Panc1 (cell line): ENCODE data around the gene CRIM1. TPM values are rescaled to one million over a fixed set of nuclear protein-coding genes. Genes with fewer than 3 reads are reported as not detected.

ENCODE experiments used
- ATAC-seq: fragments of 200-7000 bp; cut with Tn5 transposase; 2 replicates; pipeline ENCODE4 v1.9.1; 2020; ENCODE audit warnings: mild to moderate bottlenecking, moderate library complexity
- BruUV-seq: library from RNA; stranded (reverse); fragments of 400-500 nt; replicated peaks from 2 replicates; lab custom pipeline; 2021; lab: Mats Ljungman, UMichigan
- CTCF ChIA-PET: fragments of 300-600 bp; sonication (Branson Sonifier 250); formaldehyde crosslinking; loops from one replicate; lab custom pipeline; 2022; ENCODE audit warnings: antibody characterized with exemption; lab: Charles Lee
- POLR2A ChIA-PET: fragments of 300-600 bp; sonication (Branson Sonifier 250); formaldehyde crosslinking; loops from one replicate; lab custom pipeline; 2022; ENCODE audit warnings: antibody characterized with exemption; lab: Charles Lee
- DNase-seq: peaks from one replicate; pipeline ENCODE4 v3.0.0-alpha.2; 2010; ENCODE audit warnings: low read depth, low spot score
- H3K27ac ChIP-seq: 2 replicates; pipeline ENCODE4 v1.5.1; 2011; ENCODE audit warnings: mild to moderate bottlenecking, low read length, inconsistent platforms
- H3K27me3 ChIP-seq: fragments of 200-500 bp; sonication (Bioruptor generic); 2 replicates; pipeline ENCODE4 v1.6.0; 2014; ENCODE audit warnings: low read length, inconsistent platforms; ENCODE audit not compliant: control insufficient read depth, insufficient read depth
- H3K36me3 ChIP-seq: fragments of 200-500 bp; sonication (Bioruptor generic); 2 replicates; pipeline ENCODE4 v1.5.1; 2014; ENCODE audit warnings: inconsistent platforms, mild to moderate bottlenecking, low read length, moderate library complexity; ENCODE audit not compliant: control insufficient read depth, insufficient read depth
- H3K4me1 ChIP-seq: 2 replicates; pipeline ENCODE4 v1.5.1; 2011; ENCODE audit warnings: inconsistent platforms, mild to moderate bottlenecking, low read length, moderate library complexity; ENCODE audit not compliant: control insufficient read depth, insufficient read depth
- H3K4me3 ChIP-seq, 2 experiments: 2 replicates each; pipeline ENCODE4 v1.5.1; 2011 to 2012; ENCODE audit warnings: low read depth in 2 of 2, low read length in 2 of 2, mild to moderate bottlenecking in 2 of 2, inconsistent platforms in 1 of 2, moderate library complexity in 1 of 2
- H3K9me3 ChIP-seq: fragments of 200-500 bp; sonication (Bioruptor generic); 2 replicates; pipeline ENCODE4 v1.5.1; 2014; ENCODE audit warnings: low read depth, mild to moderate bottlenecking, inconsistent platforms, low read length, moderate library complexity; ENCODE audit not compliant: control insufficient read depth, insufficient read depth
- CTCF ChIP-seq: fragments of 450-650 bp; IDR thresholded peaks from 2 replicates; pipeline ENCODE4 v1.5.1; 2017; ENCODE audit warnings: mild to moderate bottlenecking
- POLR2AphosphoS5 ChIP-seq: IDR thresholded peaks from 2 replicates; pipeline ENCODE4 v1.6.1; 2012; ENCODE audit warnings: mild to moderate bottlenecking, low read depth, low read length, moderate library complexity
- SIN3A ChIP-seq: IDR thresholded peaks from 2 replicates; pipeline ENCODE4 v1.6.1; 2012; ENCODE audit warnings: low read depth, mild to moderate bottlenecking, low read length, moderate library complexity, borderline replicate concordance; ENCODE audit not compliant: insufficient read depth
- TCF7L2 ChIP-seq: IDR thresholded peaks from 2 replicates; pipeline ENCODE4 v1.6.1; 2011; ENCODE audit warnings: mild to moderate bottlenecking, low read depth, low read length, inconsistent platforms
- in situ Hi-C: cut with HindIII; loops from 2 replicates; pipeline ENCODE4 v1.10.0; 2016; ENCODE audit warnings: low sequenced_read_pairs, low pct_unique_long_range_greater_than_20kb
- intact Hi-C: fragments of 100-400 bp; cut with micrococcal nuclease; formaldehyde crosslinking; loops from one replicate; pipeline ENCODE4 v1.10.0; 2022; ENCODE audit not compliant: unreplicated experiment
- total RNA-seq: library from RNA; stranded (reverse); gene quantifications from one replicate; pipeline ENCODE4 v1.2.1, GENCODE V29; 2021; ENCODE audit not compliant: unreplicated experiment
- TF ChIP-seq, protein P1 (sequence below), 2 experiments: IDR thresholded peaks; 2 replicates each; pipeline ENCODE4 v1.6.1; 2011 to 2012; ENCODE audit warnings: low read depth in 2 of 2, control low read depth in 1 of 2, low read length in 1 of 2, mild to moderate bottlenecking in 1 of 2, moderate library complexity in 1 of 2; ENCODE audit not compliant: insufficient read depth in 1 of 2

CRIM1 gene
- total RNA-seq, 1 experiment from 2014 or later: 290 TPM

GRCh38 chr2:36482576-36483214 lies 127.1 kb downstream of the CRIM1 start:
- Histone ChIP-seq H3K4me3 (no peak overlapping the region), H3K27me3 (no peaks in the 10 kb centered on the region), H3K4me1 (peaks cover 85% of the 10 kb centered on the region), H3K9me3 (no peaks in the 10 kb centered on the region), H3K36me3 (peaks cover 75% of the 10 kb centered on the region), H3K27ac (peak overlapping the region; percentile 98)
- TF ChIP-seq TCF7L2: no peak
- no peak for TF ChIP-seq POLR2AphosphoS5
- TF ChIP-seq, protein P1, sequence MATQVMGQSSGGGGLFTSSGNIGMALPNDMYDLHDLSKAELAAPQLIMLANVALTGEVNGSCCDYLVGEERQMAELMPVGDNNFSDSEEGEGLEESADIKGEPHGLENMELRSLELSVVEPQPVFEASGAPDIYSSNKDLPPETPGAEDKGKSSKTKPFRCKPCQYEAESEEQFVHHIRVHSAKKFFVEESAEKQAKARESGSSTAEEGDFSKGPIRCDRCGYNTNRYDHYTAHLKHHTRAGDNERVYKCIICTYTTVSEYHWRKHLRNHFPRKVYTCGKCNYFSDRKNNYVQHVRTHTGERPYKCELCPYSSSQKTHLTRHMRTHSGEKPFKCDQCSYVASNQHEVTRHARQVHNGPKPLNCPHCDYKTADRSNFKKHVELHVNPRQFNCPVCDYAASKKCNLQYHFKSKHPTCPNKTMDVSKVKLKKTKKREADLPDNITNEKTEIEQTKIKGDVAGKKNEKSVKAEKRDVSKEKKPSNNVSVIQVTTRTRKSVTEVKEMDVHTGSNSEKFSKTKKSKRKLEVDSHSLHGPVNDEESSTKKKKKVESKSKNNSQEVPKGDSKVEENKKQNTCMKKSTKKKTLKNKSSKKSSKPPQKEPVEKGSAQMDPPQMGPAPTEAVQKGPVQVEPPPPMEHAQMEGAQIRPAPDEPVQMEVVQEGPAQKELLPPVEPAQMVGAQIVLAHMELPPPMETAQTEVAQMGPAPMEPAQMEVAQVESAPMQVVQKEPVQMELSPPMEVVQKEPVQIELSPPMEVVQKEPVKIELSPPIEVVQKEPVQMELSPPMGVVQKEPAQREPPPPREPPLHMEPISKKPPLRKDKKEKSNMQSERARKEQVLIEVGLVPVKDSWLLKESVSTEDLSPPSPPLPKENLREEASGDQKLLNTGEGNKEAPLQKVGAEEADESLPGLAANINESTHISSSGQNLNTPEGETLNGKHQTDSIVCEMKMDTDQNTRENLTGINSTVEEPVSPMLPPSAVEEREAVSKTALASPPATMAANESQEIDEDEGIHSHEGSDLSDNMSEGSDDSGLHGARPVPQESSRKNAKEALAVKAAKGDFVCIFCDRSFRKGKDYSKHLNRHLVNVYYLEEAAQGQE (IDR thresholded peaks at IDR 0.05; ENCODE audit: insufficient read depth in 1 of 2, low read depth in 2 of 2, low read length in 1 of 2): no peak
- TF ChIP-seq CTCF: no peak
- TF ChIP-seq SIN3A: no peak
- BruUV-seq: no TSS peak
- in situ Hi-C loops (no loop called here), intact Hi-C loops (no loop called here)
- no peak for DNase-seq
- no peak for ATAC-seq
- ChIA-PET CTCF (no interaction called here), POLR2A (interaction anchor here (0.5 to 0.6 kb wide), 2 partner anchors 10 to 475 kb away, joined by 3 to 6 read pairs; no protein-coding TSS in a partner anchor)

DNA sequence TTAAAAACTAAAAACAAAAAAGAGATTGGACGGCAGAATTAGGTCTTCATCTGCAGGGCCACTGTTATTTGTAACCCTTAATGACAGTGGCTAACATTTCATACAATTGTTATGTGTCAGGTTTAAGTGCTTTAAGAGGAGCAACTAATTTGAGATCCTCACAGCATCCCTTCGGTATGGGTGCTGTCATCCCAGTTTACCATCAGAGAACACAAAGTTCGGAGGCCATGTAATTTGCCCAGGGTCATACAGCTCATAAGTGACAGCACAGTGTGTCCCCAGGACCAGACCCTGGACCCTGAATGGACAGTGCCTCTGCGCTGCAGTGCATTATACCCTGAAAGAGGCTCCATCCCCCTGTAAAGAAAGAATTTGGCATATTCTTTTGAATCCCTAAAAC lies 127.7 kb downstream of the CRIM1 start:
- peak overlapping the region; percentile 98 for H3K27ac ChIP-seq
- peaks cover 71% of the 10 kb centered on the region for H3K36me3 ChIP-seq
- DNase-seq (no peak), ATAC-seq (no peak)
- in situ Hi-C loops (no loop called here), intact Hi-C loops (no loop called here)
- H3K27me3 ChIP-seq: no peaks in the 10 kb centered on the region
- POLR2A ChIA-PET: interaction anchor here (0.6 kb wide), 1 partner anchor 10 kb away, joined by 3 read pairs; no protein-coding TSS in a partner anchor
- H3K4me3 ChIP-seq: no peak overlapping the region
- no peak for TF ChIP-seq SIN3A
- no peak for TF ChIP-seq TCF7L2
- no peak for TF ChIP-seq POLR2AphosphoS5
- no peak for TF ChIP-seq CTCF
- TF ChIP-seq, protein P1 (IDR thresholded peaks at IDR 0.05; ENCODE audit: insufficient read depth in 1 of 2, low read depth in 2 of 2, low read length in 1 of 2): no peak
- H3K4me1 ChIP-seq: peaks cover 85% of the 10 kb centered on the region
- CTCF ChIA-PET: no interaction called here
- H3K9me3 ChIP-seq: no peaks in the 10 kb centered on the region
- BruUV-seq: no TSS peak
